Thyroid gland (tissue), 4 donors: ENCODE results near the gene NDUFS6.

Experiments
- CTCF ChIP-seq, 6 experiments: fragments of 200-600 bp in 3 of 6; fragments of 450-650 bp in 3 of 6; sonication (generic) in 3 of 6; IDR thresholded peaks; one replicate each; pipeline ENCODE4 v1.5.1; 2016 to 2019; ENCODE audit warnings: antibody characterized with exemption in 6 of 6, mild to moderate bottlenecking in 2 of 6, inconsistent platforms in 1 of 6, moderate library complexity in 1 of 6
- POLR2A ChIP-seq, 2 donors: fragments of 450-650 bp; IDR thresholded peaks; one replicate each; pipeline ENCODE4 v1.6.1; 2017; ENCODE audit warnings: antibody characterized with exemption in 2 of 2, mild to moderate bottlenecking in 2 of 2, moderate library complexity in 1 of 2

- TF ChIP-seq POLR2A (IDR thresholded peaks at IDR 0.05) (no peak), CTCF (IDR thresholded peaks at IDR 0.05) (no peak)
These were observed 4.1 kb downstream of the NDUFS6 start for GRCh38 chr5:1805326-1805725.
